GM18507 (cell line): ENCODE measurements around the gene SIAE.

Experiments used
- DNase-seq: peaks from one replicate; pipeline ENCODE4 v3.0.0; 2011; ENCODE audit warnings: low read depth; ENCODE audit not compliant: insufficient read length; ENCODE audit errors: extremely low spot score
- FAIRE-seq: peaks from 2 replicates; lab custom pipeline; 2011; peaks lifted over from hg19 to GRCh38; lab: Jason Lieb, UNC

Gene SIAE

DNA sequence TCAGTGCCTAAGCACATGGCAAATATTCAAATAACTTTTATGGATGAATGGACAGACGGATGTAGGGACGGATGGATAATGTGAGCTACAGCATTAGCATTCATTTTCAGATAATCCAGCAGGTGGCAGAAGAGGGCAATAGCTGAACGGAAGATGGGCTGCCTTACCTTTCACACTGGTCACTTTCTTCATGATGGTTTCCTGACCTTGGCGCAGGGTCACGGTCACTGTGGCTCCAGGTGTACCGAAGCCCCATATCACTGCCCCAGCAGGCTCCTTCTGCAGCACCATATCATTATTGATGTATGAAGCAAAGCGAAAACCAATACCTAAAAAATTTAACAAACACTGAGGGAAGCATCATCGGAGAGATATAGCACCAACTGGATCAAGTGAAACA, 4.3 kb downstream of the SIAE start:
- FAIRE-seq (peak; percentile 81), DNase-seq (peak; percentile 43)

DNA sequence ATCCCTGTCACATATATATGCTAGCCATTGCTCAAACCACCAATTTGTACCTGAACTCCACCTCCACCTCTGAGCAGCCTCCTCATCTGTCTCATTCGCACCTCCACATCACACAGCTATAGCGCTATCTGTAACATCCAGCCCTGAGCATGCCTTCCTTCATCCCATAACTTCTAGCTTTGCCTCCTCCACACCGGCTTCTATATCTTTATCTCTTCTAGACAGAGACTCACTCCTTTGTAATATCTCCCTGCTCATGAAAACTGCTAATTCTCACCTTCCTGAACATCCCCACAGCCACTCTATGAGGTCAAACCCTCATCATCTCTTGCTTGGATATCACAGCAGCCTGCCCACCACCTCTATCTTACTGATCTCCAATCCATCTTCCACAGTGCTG, 5.9 kb downstream of the SIAE start:
- FAIRE-seq: no peak
- no peak for DNase-seq

GRCh38 chr11:124663861-124664260, 9.7 kb downstream of the SIAE start:
- FAIRE-seq (no peak), DNase-seq (no peak)

- DNase-seq (no peak), FAIRE-seq (no peak)
These were observed 11.4 kb downstream of the SIAE start for GRCh38 chr11:124662106-124662505.

DNA sequence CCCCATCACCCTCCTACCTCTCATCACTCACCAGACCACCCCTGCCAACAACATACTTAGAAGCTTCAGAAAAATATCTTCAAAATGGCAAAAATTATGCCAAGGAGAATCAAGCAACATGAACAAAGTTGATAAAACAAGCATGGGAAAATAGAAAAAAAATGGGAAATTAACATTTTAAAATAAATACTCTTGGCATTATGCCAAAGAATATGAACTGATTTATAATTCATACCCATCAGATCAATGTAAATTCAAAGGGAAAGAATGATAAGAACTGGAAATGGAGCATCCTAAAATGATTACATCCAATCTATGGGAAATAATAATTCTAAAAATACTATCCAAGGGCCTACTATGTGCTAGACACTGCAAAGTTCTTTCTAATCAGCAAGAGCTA, 12.0 kb downstream of the SIAE start:
- FAIRE-seq: no peak
- no peak for DNase-seq

DNA sequence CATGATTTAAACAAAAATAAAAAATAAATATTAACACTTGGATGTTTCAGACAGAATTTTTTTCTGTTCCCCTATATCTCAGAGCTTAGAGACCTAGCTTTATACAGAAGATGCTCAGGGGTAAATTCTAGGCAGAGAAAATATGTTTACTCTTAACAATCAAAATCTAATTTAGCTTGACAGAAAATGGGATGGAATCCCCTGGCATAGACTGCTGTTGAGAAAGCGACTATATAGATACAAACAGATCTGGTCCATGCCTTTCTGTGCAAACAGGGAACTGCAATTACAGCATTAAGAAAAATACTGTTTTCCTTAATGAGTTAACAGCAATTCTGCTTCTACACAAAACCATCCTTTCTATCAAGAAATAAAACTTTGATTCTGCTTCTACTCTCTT, 14.6 kb downstream of the SIAE start:
- no peak for DNase-seq
- no peak for FAIRE-seq

DNA sequence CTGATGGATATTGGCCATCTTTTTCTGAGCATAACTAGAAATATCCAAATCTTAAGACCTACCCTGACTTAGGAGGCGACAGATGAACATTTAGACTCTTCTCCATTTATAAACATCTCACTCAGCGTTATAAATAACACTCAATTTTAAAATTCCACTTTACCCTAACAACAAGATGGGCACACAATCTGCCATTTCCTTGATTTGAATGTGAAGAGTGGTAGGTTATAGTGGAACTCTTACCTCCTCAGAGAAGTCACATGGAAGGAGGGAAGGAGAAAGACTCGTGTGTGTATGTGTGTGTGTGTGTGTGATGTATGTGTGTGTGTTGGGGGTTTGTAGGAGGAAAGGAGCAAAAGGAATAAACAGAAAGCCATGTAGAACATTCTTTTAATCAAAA, 15.0 kb downstream of the SIAE start:
- FAIRE-seq (no peak), DNase-seq (no peak)

- DNase-seq: no peak
- FAIRE-seq: no peak
These were observed 15.6 kb downstream of the SIAE start for GRCh38 chr11:124657904-124658303.

DNA sequence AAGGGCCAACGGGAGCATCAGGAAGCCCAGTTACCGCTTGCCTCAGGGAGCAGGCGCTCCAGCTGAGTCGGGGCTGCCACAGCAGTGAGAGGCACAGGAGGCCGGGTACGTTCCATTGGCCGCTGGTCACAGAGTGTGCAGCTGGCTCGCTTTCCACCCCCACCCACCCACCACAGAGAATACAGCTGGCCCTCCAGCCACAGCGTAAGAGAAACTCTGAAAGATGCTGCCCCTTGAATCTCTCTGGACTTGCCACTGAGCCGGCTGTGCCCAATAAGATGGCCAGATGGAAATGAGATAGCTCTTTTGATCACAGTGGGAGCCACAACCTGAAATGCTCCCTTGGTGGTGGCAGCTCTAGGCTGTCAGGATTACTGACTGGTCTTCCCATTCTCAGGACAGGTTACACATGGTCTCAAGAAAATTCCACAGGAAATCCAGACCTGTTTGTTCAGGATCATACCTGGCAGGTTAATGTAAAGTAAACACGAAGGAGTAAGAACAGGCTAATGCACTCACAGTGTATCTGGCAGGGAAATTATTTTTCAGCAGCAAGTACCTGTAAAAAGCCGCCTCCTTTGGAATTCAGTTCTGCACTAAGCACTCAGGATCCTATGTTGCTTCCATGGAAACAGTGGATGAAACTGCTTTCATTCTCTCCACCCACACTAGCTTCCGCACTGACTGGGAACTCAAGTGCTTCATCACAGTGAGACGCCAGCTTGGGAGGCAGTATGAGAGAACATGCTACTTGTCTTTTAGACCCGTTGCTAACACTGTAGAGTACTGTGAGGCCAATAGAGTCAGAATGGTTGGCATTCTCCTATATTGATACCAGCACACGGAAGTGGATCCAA, 16.5 kb downstream of the SIAE start:
- no peak for DNase-seq
- FAIRE-seq: no peak

- FAIRE-seq: no peak
- no peak for DNase-seq
These were observed 24.9 kb downstream of the SIAE start for GRCh38 chr11:124648610-124649009.

DNA sequence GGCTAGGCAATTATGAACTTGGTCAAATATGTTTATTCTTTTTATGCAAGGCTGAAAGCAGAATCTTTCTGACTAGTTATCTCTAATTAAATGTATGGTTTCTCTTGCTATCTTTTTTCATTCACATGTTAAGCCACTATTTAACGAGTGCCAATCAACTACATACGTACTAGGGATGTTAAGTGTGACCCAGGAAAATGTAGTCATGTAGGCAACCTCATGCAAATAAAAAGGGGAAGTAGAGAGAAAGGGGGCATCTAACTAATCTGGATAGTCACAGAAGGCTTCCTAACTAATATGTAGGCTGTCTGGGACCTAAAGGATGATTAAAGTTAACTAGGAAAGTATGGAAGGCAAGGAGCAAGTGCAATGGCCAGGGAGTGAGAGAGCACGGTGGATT, 27.4 kb downstream of the SIAE start:
- FAIRE-seq (no peak), DNase-seq (no peak)

DNA sequence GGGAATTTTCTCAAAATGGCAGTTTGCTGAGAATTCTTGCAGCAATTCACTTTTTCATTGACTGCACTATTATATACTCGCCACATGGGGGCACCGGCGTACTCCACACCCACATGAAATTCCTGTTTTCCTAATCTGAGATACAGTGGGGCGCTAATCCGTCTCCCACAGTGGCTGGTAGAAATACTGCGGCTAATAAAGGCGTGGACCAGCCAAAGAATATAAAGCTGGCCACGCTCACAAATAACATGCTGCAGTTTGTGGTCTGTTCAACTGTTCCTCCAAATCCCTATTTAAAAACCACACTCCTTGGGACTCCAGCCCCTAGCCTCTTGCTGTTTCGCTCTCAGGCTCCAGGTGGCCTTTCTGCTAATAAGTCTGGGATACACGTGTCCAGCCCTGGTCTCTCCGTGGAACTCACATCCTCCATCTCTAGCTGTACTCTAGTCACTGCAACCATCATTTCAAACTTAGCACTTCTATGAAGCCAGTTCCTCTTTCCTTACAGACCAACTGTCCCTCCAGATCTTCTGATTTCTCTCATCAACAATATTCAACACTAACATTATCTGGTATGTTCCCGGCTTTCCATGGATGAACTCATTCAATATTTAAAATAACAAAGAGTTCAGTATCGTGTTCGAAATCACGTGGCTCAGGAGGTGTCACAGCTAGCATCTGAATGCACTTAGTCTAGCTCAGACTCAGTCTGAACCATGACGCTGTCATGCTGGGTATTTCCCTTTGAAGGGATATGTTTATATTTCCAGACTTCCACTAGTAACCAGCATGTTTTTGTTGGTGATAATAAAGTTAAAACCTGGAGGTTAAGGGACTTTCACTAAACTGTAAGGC, 28.9 kb downstream of the SIAE start:
- DNase-seq (no peak), FAIRE-seq (peak; percentile 82)

DNA sequence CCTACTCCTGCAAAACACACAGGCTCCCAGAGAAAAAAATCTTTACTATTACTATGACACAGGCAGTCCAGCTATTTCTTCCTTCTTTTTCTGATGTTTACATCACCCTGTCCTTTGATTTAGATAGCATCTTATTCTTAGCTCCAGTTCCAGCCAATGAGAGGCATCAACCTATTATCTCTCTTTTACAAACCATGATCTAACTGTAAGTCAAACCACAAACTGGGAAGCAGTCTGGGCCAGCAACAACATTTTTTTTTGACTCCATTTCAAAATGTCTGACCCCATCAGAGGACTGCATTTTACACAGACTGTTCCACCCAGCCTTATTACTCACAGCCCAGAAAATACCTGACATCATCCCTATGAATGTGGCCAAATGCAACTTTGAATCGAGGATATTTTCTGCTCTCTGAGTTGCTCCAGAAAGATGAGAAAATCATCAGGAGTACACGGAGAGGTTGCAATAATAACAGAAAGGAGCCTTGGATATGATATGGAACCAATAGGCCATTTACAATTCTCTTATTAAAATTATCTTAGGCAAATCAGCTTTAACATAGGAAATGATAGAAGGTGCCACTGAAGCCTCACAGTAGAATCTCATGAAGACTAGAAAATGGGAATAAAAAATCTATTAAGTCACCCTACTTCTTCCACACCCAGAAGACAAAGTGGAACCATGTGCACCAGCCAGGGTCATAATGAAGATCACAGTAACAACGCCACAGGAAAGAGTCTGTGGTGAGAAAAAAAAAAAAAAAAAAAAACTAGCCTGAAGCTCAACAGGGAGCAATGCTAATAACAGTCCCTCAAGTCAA, 29.7 kb downstream of the SIAE start:
- DNase-seq: no peak
- no peak for FAIRE-seq

DNA sequence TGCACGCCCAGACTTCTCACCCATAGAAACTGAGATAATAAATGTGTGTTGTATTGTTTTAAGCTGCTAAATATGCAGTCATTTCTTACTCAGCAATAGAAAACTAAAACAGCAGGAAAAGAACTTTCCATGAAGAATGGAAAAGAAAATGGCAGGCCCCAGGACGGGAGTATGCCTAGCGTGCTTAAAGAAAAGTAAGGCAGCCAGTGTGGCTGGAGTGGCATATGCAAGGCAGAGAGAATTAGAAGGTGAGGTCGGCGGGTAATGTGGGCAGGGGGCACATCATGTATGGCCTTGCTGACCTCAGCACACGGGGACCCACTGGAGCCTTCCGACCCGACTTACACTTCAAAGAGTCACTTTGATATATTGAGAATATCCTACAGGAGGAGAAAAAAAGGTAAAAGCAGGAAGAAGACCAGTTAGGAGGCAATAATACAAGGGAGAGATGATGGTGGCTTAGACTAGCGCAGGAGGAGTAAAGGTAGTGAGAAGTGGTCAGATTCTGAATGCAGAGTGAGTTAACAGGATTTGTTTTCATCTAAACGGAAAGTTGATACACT, 30.4 kb downstream of the SIAE start:
- no peak for FAIRE-seq

DNA sequence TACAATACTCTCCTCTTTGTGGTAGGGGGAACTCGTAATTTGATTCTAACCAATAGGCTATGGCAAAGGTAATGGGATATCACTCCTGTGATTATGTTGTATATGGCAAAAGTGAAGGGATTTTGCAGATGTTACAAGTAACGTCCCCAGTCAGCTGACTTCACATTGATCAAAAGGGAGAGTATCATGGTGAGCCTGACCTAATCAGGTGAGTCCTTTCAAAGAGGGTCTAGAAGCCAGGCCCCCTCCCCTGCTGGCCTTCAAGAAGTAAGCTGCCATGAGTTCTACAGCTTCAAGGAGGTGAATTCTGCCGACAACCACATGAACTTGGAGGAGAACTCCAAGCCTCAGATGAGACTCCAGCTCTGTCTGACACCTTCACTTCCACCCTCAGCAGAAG, 30.9 kb downstream of the SIAE start:
- DNase-seq: no peak
- FAIRE-seq: no peak

More for the DNA sequence above, 30.4 kb downstream of the SIAE start:
- no peak for DNase-seq

- no peak for FAIRE-seq
- DNase-seq: no peak
These were observed 32.9 kb downstream of the SIAE start for GRCh38 chr11:124640666-124641065.

DNA sequence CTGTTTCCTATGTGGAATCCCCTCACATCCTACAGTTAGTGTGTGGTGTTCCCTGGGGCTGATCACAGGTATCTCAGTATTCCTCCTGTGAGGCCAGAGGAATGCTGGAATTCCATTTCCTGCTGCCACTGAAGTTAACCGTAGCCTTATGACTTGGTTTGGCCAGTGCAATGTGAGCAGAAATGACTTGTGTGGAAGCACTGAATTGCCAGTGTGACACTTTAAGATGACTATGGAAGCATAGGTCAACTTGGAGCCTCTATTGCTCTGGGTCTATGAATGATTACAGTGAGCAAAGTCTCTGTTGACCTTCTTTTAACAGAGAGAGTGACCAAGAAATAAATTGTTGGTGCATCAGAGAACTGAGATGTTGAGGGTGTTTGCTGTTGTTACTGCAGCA, 34.4 kb downstream of the SIAE start:
- FAIRE-seq (no peak), DNase-seq (no peak)

- DNase-seq (no peak), FAIRE-seq (no peak)
These were observed 35.0 kb downstream of the SIAE start for GRCh38 chr11:124638500-124638899.

- DNase-seq: no peak
- no peak for FAIRE-seq
These were observed 37.6 kb downstream of the SIAE start for GRCh38 chr11:124635932-124636331.

GRCh38 chr11:124633355-124633754, 40.2 kb downstream of the SIAE start:
- FAIRE-seq: no peak

More at GRCh38 chr11:124633355-124633754, 40.2 kb downstream of the SIAE start:
- DNase-seq: no peak
